HUDEP-2 (cell line): Measurements from ENCODE around the gene ZNF408.
A peak's percentile ranks its signal among the peaks of the same experiment; 100 is the strongest.

Experiments used
- DNase-seq, 76 experiments: peaks; one replicate each; lab custom pipeline; 2025; ENCODE audit not compliant: unreplicated experiment in 76 of 76; lab: John Stamatoyannopoulos, UW

ZNF408 gene

DNA sequence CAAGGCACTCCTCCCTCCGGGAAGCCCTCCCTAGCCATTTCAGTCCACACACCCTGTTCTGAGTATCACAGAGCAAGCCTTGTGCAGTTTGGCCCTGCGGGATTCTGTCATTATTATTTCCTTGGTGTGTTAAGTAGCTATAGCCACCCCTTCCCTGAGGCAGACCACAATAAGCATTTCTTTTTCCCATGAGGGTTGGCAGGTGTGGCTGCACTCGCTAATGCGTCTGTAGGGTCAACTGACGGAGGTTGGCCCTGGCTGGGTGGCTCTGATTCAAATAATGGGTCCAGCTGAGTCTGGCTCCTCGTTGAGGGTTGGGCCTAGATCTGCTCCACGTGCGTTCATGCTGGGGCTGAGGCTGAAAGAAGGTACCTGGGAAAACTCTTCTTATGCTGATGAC lies 23.3 kb downstream of the ZNF408 start:
- no peak for DNase-seq

DNA sequence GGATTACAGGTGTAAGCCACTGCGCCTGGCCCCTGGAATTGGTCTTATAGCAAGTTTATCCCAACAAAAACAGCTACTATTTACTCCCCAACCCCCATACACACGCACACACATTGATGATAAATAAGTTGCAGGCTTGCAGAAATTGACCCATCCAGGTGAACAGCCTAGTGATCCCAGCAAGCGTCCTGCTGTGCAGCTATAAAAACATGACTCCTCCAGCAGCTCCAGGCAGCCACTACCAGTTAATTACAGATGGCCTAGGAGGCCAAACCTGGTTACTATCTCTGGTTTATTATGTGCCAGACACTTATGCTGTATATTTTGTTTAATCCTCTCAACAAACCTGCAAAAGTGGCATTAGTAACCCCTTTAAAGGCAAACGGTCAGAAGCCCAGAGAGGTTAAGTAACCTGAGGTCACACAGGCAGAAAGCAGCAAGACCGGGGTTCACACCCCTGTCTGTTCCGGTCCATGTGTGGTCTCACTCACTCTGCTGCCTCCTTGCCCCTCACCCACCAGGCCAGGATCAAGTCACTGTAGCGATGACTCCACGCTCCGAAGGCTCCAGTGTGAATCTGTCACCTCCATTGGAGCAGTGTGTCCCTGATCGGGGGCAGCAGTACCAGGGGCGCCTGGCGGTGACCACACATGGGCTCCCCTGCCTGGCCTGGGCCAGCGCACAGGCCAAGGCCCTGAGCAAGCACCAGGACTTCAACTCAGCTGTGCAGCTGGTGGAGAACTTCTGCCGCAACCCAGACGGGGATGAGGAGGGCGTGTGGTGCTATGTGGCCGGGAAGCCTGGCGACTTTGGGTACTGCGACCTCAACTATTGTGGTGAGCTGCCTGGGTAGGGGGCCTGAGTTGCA lies 24.7 kb downstream of the ZNF408 start:
- no peak for DNase-seq

DNA sequence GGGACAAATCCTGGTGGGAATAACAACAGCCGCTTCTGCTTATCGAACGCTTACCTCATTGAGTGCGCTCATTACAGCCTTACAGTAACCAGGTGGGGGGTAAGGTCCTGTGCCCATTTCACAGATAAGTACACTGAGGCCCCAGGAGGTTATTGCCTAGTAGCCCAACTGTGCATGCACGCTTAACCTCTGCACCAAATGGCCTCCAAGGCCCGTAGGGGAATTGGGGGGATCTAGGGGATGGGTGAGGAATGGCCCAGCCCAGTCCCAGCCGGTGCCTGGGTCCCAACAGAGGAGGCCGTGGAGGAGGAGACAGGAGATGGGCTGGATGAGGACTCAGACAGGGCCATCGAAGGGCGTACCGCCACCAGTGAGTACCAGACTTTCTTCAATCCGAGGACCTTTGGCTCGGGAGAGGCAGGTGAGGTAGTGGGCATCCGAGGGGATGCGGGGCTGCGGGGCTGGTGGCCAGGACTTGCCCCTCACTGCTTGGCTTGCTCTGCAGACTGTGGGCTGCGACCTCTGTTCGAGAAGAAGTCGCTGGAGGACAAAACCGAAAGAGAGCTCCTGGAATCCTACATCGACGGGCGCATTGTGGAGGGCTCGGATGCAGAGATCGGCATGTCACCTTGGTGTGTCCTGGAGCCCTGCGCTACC lies 25.5 kb downstream of the ZNF408 start:
- no peak for DNase-seq

DNA sequence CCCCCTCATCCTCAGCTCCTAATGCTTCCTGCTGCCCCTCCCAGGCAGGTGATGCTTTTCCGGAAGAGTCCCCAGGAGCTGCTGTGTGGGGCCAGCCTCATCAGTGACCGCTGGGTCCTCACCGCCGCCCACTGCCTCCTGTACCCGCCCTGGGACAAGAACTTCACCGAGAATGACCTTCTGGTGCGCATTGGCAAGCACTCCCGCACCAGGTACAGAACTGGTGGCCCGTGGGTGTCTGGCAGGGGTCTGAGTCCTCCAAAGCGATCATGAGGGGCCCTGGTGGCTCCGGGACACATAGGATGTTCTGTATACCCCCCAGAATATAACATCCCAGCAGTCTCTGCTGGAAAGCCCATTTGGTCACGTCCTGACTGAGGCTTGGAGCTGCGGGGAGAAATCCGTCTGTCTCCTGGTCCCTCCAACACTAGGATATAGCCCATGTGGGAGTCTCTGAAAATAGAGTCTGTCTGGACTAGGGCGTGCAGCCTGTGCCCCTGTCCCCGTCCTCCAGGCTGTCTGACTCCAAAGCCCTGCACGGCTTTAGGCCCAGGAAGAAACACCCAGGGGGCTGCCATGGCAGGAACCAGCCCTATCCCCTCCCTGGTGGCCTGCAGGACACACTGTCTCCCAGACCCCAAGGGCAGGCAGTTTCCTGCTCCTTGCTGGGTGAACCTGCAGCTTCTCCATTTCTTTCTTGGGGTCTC lies 27.3 kb downstream of the ZNF408 start:
- no peak for DNase-seq

DNA sequence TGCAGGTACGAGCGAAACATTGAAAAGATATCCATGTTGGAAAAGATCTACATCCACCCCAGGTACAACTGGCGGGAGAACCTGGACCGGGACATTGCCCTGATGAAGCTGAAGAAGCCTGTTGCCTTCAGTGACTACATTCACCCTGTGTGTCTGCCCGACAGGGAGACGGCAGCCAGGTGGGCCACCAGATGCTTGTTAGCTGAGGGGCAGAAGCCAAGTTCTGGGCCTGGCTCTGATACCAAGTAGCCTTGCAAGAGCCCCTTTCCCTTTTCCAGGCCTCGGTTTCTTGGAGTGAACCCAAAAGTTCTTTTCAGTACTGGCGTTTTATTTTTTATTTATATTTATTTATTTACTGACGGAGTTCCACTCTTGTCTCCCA lies 27.8 kb downstream of the ZNF408 start:
- DNase-seq, result no peak

DNA sequence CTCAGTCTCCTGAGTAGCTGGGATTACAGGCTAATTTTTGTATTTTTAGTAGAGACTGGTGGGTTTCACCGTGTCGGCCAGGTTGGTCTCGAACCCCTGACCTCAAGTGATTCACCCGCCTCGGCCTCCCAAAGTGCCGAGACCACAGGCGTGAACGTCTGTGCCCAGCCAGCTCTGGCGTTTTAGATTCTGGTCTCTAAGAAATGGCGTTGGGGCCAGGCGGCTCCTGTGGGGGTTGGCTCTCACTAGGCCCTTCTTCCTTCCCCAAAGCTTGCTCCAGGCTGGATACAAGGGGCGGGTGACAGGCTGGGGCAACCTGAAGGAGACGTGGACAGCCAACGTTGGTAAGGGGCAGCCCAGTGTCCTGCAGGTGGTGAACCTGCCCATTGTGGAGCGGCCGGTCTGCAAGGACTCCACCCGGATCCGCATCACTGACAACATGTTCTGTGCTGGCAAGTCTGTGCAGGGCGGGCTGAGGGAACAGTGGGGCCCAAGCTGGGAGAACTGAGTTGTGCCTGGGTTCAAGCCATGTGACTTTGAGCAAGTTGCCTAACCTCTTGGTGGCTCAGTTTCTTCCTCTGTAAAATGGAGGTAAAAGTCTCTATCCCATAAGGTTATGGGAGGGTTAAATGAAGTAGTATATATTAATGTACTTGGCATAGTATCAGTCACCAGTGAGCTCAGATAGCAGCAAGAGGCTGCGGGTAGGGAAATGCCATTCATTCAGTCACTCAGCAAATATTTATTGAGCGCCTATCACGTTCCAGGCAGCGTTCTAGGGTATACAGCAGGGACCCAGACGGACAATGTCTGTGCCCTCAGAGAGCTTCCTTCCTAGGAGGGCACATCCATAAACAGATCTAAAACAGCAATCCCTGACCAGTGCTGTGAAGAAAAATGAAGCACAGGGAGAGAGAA lies 28.5 kb downstream of the ZNF408 start:
- DNase-seq, result no peak

DNA sequence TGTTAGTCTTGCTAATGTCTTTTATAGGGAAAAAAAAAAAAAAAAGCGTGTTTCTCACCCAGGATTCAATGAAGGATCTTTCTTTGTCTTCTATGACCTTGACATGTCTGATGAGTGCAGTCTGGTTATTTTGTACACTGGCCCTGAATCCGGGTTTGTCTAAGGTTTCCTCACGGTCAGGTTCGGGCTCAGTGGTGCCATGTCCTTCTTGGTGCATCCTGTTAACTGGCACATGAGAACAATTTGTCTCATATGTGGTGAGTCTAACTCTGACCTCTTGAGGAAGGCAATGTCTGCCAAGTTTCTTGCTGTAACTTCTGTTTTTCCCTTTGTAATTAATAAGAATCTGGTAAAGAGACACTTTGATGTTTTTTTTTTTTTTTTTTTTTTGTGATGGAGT lies 30.7 kb downstream of the ZNF408 start:
- DNase-seq, result no peak

DNA sequence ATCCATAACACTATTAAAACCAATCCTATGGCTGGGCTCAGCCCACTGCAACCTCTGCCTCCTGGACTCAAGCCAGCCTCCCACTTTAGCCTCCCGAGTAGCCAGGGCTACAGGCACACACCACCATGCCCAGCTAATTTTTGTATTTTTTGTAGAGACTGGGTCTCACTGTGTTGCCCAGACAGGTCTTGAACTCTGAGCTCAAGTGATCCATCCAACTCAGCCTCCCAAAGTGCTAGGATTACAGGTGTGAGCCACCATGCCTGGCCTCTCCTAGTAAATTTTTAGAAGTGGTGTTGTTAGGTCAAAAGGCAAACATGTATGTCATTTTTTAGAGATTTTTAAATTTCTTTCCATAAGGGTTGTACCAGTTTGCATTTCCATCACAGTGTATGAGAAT lies 32.4 kb downstream of the ZNF408 start:
- no peak for DNase-seq

DNA sequence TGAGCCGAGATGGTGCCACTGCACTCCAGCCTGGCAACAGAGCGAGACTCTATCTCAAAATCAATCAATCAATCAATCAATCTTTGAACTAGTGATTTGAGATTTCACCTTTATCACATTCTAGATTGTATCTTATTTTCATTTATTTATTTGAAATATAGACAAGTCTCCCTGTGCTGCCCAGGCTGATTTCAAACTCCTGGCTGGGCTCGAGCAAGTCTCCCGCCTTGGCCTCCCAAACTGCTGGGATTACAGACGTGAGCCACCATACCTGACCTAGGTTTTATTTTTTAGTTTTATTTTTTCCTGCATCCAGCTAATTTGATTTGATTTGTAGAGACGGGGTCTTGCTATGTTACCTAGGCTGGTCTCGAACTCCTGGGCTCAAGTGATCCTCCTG lies 35.3 kb downstream of the ZNF408 start:
- DNase-seq, result no peak

DNA sequence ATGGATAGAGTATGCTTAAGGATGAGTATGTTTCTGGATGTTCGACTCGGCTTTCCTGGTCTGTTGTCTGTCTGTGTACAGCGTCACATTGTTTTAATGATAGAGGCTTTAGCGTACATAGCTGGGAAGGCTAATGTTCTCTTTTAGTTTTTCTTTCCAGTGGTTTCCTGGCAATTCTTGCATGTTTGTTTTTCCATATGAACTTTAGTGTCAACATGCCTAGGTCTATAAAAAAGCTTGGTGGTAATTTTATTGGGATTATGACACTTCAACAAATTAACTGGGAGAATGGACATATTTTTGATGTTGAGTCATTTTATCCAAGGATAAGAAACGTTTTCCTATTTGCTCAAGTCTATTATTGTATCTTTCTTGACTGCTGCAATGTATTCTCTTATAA lies 35.8 kb downstream of the ZNF408 start:
- no peak for DNase-seq

DNA sequence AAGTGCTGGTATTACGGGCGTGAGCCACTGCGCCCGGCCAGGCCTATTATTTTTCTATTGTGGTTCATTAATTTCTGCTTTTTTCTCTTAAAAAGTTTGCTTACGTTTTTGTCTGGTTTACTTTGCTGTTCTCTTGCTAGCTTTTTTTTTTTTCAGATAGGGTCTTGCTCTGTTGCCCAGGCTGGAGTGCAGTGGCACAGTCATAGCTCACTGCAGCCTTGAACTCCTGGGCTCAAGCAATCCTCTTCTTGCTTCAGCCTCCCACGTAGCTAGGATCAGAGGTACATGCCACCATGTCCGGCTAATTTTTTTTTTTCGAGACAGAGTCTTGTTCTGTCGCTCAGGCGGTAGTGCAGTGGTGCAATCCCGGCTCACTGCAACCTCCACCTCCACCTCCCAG lies 36.9 kb downstream of the ZNF408 start:
- DNase-seq, result no peak

DNA sequence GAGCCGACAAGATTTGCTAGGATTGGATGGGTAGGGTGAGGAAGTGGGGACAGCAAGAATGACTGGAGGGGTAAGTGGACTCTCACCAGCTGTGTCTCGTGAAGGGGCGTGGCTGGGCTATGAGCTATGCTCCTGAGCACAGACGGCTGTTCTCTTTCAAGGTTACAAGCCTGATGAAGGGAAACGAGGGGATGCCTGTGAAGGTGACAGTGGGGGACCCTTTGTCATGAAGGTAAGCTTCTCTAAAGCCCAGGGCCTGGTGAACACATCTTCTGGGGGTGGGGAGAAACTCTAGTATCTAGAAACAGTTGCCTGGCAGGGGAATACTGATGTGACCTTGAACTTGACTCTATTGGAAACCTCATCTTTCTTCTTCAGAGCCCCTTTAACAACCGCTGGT lies 38.1 kb downstream of the ZNF408 start:
- DNase-seq, result peak in 1 of 76 experiments; percentile 8

DNA sequence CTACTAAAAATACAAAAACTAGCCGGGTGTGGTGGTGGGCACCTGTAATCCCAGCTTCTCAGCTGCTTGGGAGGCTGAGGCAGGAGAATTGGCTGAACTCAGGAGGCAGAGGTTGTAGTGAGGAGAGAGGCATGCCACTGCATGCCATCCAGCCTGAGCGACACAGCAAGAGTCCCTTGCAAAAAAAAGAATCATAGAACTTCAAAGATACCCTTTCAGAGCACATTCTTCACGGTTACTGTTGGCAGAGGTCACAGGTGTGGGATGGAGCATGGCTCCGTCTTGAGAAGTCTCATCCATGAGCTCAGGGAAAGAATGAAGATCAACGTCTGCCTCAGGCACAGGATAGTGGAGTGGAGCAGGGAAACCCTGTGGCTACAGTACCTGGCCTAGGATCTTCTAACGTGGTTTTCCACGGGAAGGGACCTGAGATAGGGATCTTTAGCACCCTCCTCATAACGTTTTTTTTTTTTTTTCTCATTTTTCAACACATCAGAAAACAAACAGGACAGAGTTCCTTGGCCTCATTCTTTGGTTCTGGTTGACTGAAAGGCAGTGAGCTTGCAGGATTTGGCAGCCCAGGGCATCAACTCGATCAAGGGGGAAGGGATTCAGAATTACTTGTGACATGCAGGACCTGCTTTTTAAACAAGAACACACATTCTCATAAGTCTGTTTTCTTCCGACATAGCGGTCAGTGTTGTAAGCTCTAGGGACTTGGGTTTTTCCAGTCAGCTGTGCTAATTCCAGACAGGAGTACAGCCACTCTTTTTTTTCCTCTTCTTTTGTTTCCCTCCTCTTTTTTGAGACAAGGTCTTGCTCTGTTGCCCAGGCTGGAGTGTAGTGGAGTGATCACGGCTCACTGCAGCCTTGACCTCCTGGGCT lies 41.0 kb downstream of the ZNF408 start:
- no peak for DNase-seq

DNA sequence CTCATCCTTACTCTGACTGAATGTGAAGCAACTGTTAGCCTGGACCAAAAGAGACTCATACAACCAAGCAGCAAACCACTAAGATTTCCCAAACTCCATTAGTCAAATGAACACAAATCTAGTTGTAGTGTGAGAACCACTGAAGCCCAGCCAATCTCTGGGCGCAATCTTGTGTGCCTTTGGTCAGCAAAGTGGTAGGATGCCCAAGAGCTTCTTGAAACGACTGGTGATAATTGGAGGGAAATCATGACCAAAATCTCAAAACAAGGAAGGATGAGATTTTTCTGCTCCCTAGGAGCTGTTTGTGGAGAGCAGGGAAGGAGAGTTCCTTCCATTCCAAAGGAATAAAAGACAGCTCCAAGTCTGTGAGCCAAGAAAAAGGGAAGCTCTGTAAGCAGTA lies 42.2 kb downstream of the ZNF408 start:
- no peak for DNase-seq

DNA sequence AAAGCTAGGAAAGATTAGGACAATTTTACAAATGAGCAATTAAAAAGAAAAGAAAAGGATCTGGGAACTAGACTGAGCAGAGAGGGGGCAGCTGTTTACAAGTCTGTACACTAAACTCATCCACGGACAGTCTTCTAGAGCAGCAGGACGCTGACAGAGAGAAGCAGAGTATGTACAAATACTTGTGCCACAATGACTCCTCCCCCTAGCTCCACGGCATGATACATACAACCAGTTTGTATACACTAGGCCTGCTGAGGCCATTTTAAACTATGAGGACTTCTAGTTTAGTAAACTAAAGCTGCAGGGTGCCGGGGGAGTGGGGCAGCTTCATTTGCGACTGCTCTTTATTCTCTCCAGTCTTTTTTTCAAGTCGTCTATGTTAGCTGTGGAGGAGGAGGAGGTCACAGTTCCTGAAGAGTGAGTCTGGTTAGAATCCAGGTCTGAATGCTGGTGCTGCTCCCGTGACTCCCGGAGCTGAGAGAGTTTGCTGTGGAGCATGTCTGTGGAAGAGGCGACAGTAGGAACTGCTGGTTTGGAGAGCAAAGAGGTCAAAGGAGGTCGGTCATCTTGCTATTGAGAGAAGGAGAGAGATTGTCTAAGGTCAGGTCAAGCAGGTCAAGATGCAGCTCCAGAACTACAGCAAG lies 43.0 kb downstream of the ZNF408 start:
- DNase-seq, result no peak

DNA sequence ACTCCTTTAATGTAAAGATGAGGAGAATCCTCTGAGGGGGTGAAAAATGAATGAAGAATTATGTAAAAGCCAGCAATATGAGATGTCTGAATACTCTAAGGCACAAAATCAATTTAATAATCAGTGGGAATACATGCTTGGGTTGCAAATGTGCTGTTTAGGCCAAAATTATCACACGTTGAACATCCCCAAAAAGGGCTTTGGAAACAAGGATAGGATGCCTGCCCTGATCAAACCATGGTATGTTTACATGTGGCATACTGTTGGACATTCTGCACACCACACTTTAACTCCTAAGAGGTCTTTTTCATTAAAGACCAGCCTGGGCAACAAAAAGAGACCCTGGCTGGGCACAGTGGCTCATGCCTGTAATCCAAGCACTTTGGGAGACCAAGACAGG lies 44.5 kb downstream of the ZNF408 start:
- no peak for DNase-seq

DNA sequence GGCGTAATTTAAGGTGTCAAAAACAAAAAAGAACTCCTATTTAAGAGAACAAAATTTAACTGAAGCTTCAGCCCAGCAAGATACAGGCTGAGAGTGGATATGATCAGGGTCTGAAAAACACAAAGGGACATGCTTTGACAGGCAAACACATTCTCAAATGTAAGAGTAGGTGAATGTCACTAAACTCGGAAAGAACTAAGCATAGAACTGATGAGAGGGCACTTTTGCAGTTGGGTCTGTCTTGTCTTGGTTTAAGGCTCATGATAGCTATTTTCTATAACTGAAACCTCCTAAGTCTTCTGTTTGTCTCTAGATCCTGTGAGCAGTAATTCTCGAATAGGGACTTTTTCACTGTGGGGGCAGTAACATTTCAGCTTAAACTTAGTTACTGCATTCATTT lies 45.2 kb downstream of the ZNF408 start:
- no peak for DNase-seq

DNA sequence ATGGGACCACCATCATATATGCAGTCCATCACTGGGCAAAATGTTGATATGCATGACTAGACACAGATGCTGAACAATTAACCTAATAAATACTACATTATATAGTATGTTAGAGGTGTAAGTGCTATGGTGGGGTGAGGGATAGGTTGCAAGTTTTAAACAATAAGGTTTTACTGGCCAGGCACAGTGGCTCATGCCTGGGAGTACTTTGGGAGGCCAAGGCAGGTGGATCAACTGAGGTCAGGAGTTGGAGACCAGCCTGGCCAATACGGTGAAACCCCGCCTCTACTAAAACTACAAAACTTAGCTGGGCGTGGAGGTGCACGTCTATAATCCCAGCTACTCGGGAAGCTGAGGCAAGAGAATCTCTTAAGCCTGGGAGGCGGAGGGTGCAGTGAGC lies 46.3 kb downstream of the ZNF408 start:
- DNase-seq, result no peak
